KOPT-K1 (cell line): ENCODE measurements around the gene THBS2.
"Not testable (repeated sequence)": the region's sequence is repeated elsewhere in the genome, so short reads cannot be mapped to it uniquely, and the experiment has no call there.

Experiments used
- H3K27ac ChIP-seq: fragments of 200-600 bp; sonication (generic); 2 replicates; pipeline ENCODE4 v1.5.1; 2016; ENCODE audit warnings: antibody characterized with exemption, mild to moderate bottlenecking, low read depth, low read length; ENCODE audit not compliant: poor library complexity, severe bottlenecking
- H3K36me3 ChIP-seq: fragments of 200-600 bp; sonication (generic); 2 replicates; pipeline ENCODE4 v1.5.1; 2017; ENCODE audit warnings: antibody characterized with exemption, mild to moderate bottlenecking, low read length, moderate library complexity; ENCODE audit not compliant: insufficient read depth
- H3K9me3 ChIP-seq: fragments of 200-600 bp; sonication (generic); 2 replicates; pipeline ENCODE4 v1.5.1; 2017; ENCODE audit warnings: antibody characterized with exemption, low read length, mild to moderate bottlenecking; ENCODE audit not compliant: insufficient read depth, poor library complexity, severe bottlenecking

Gene THBS2

GRCh38 chr6:169253337-169254238 lies at the start of gene THBS2:
Gene THBS2 (minus strand): TSS chr6:169253846. CDS start chr6:169250784, 3,062 bp downstream.
- Histone ChIP-seq H3K9me3 (peaks cover 4% of the 10 kb centered on the region), H3K36me3 (no peaks in the 10 kb centered on the region), H3K27ac (no peak within 1 kb of the TSS)

GRCh38 chr6:169302716-169303115 lies 49.1 kb upstream of the THBS2 start:
- no peaks in the 10 kb centered on the region for H3K9me3 ChIP-seq
- no peaks in the 10 kb centered on the region for H3K36me3 ChIP-seq
- H3K27ac ChIP-seq: no peak overlapping the region

DNA sequence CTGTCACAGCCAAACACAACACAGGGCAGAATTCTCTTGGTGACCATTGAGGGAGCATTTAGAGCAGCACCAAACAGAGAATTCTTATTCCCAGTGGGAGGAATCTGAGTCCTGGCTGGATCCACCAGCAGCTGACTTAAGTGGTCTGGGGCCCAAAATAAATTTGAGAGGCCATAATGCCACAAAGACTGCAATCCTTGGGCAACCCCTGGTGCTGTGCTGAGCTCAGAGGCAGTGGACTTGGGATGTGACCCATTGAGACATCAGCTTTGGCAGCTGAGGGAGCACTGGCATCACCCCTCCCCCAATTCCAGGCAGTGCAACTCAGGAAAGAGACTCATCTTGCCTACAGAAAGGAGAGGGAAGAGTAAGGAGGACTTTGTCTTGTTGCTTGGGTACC lies 48.6 kb upstream of the THBS2 start:
- Histone ChIP-seq H3K9me3 (no peaks in the 10 kb centered on the region), H3K27ac (no peak overlapping the region), H3K36me3 (no peaks in the 10 kb centered on the region)

- no peaks in the 10 kb centered on the region for H3K9me3 ChIP-seq
- H3K27ac ChIP-seq: no peak overlapping the region
- no peaks in the 10 kb centered on the region for H3K36me3 ChIP-seq
Measured at GRCh38 chr6:169300916-169301315, 47.3 kb upstream of the THBS2 start.

GRCh38 chr6:169298626-169299025 lies 45.0 kb upstream of the THBS2 start:
- H3K27ac ChIP-seq, H3K36me3 ChIP-seq, H3K9me3 ChIP-seq: not testable (repeated sequence)

DNA sequence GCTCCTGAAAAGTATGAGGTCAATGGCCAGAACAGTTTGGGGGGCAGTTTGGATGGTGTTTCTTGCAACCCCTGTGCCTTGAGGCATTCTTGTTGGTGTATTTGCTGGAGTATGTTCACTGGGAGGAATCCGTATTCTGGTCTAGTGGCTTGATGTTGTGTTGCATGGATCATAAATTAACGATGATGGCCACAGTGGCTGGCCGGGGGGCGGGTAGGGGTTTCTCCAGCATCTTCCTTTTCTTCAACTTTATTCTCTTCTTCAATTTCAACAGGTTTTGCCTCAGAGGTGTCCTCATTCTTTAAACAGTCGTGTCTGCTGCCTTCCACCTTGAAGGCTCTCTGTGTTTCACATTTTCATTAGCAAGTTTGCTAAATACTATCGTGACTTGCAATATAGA lies 43.0 kb upstream of the THBS2 start:
- Histone ChIP-seq H3K36me3 (no peaks in the 10 kb centered on the region), H3K27ac (no peak overlapping the region), H3K9me3 (no peaks in the 10 kb centered on the region)

DNA sequence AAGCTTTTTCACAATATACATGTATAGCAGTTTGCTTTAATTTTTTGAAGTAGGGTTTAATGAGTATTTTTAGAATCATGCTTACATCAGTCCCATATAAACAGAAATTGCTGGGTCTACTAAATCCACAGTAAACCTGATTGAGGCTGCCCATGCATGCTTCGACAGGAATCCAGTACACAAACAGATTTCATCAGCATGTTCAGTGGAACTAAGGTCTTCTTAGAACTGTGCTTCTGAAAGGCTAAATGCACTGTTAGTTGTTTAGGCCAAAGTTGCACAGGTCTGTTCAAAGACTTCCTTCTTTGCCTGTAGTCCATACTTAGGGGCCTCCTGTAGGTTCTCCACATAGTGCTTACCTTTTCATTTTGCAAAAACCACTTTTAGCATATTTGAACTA lies 42.5 kb upstream of the THBS2 start:
- no peaks in the 10 kb centered on the region for H3K9me3 ChIP-seq
- no peak overlapping the region for H3K27ac ChIP-seq
- no peaks in the 10 kb centered on the region for H3K36me3 ChIP-seq

DNA sequence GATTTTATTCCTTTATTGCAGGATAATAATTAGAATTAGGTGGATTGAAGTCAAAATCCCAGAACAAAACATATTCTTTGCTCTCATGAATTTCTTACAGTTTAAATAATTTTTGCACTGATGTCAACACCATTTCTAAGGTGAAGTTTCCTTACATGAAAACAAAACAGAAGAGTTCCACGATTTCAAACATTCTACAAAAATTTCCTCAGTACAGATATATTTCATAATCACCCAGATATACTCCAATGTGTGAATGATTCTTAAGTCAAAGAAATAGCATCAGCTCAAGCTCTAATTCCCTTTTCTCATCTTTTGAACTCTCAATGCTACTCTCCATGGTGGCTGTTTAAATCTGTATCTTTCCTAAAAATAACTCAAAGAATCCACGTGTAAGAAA lies 39.5 kb upstream of the THBS2 start:
- no peaks in the 10 kb centered on the region for H3K36me3 ChIP-seq
- H3K27ac ChIP-seq: no peak overlapping the region

GRCh38 chr6:169292338-169293124 lies 38.9 kb upstream of the THBS2 start:
- Histone ChIP-seq H3K9me3 (no peaks in the 10 kb centered on the region), H3K36me3 (no peaks in the 10 kb centered on the region), H3K27ac (no peak overlapping the region)

More for the DNA sequence above, 39.5 kb upstream of the THBS2 start:
- no peaks in the 10 kb centered on the region for H3K9me3 ChIP-seq

DNA sequence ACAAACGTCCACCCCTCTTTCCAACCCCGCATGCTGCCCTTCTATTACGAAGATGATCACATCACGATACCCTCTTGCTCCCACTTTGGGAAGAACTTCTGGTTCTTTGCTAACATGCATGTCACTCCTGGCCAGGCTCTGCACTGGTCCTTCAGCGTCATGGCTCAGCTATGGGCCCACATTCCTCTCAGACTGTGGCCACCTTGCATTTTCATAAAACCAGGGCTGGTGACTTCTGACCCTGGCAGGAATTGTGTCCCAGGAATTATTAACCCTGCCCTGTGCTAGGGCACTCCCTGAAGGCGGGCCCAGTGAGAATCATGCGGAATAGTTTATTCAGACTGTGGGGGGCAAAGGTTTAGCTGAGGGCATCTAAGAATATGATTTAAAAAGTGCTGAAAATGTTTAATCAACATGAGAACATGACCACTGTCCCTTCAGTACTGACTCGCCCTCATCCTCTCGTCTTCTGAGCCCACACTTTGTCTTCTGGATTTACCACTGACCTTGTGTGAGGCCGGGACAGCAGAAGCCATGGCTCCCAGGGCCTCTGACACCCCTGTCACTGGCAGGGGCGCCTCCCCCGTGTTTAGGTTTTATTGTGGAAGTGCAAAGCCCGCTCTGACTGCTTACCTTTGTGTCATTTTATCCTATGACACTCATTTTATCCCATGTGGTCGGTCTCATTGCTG lies 38.1 kb upstream of the THBS2 start:
- no peaks in the 10 kb centered on the region for H3K36me3 ChIP-seq
- no peaks in the 10 kb centered on the region for H3K9me3 ChIP-seq
- no peak overlapping the region for H3K27ac ChIP-seq

GRCh38 chr6:169291148-169291547 lies 37.5 kb upstream of the THBS2 start:
- no peaks in the 10 kb centered on the region for H3K36me3 ChIP-seq
- no peak overlapping the region for H3K27ac ChIP-seq
- H3K9me3 ChIP-seq: no peaks in the 10 kb centered on the region

DNA sequence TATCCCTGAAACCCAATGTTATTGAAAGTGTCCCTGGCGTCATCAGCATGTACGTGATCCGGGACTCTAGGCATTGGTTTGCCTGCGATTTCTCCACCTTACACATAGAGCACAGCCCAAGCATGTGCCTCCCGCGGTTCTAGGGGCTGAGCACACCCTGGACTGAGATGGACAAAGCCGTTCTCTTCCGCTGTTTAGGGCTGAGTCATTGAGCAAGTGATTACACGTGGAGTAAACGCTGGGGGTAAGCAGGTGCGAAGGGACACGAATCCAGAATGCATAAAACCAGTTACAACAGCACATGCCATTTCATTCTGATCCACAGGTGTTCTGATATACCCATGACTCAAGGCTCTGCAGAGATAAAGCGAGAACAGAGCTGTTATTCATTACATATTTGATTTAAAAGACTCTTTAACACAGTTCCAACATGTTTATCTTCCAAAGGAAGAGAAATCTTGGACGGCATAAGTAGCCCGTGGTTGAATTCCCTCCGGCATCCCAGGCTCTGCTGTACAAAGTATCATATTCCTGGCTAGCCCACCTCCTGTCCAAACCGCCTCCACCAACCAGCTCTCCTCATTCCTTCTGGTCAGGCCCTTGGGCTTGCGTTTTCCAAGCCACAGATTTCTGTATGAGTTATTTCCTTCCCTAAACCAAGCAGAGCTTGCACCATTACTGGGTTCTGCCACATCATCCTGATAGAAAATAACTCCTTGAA lies 36.1 kb upstream of the THBS2 start:
- H3K9me3 ChIP-seq: no peaks in the 10 kb centered on the region
- H3K27ac ChIP-seq: no peak overlapping the region
- no peaks in the 10 kb centered on the region for H3K36me3 ChIP-seq

GRCh38 chr6:169289257-169289618 lies 35.6 kb upstream of the THBS2 start:
- H3K9me3 ChIP-seq: no peaks in the 10 kb centered on the region
- no peak overlapping the region for H3K27ac ChIP-seq
- no peaks in the 10 kb centered on the region for H3K36me3 ChIP-seq

GRCh38 chr6:169288591-169288990 lies 34.9 kb upstream of the THBS2 start:
- no peaks in the 10 kb centered on the region for H3K9me3 ChIP-seq
- H3K27ac ChIP-seq: no peak overlapping the region
- H3K36me3 ChIP-seq: no peaks in the 10 kb centered on the region

- Histone ChIP-seq H3K27ac (no peak overlapping the region), H3K9me3 (no peaks in the 10 kb centered on the region), H3K36me3 (no peaks in the 10 kb centered on the region)
Measured at GRCh38 chr6:169287675-169288074, 34.0 kb upstream of the THBS2 start.
